ENCODE measurements around the gene TMEM72. TPM values are rescaled to one million over a fixed set of nuclear protein-coding genes. Genes with fewer than 3 reads are reported as not detected.

TMEM72 gene
- total and polyA plus RNA-seq, 3 donors from 2014 or later = 1.5 to 8.7 (median 3.0) TPM

DNA sequence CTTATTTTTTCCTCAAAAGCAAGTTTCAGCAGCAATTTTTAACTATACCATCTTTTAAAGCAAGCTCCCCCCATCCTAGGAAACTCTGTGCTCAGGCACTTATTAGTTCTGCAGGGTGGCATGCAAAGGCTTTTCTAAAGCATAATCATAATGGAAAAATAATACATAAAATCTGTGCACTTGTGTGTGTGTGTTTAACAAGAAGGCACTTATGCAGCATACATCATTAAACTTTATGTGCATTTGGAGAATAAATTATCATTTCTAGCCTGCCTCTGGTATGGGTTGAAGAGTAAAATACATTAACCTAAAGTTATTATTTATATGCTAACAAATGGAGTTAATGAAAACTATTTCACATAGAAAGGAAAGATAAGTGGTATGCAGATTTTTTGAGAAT is 42.9 kb downstream of the TMEM72 start:
- intact Hi-C loops (cut with DNase I; ENCODE audit: low total_unique reads) = no loop called here
- TF ChIP-seq POLR2A (IDR thresholded peaks at IDR 0.05) = no peak
- TF ChIP-seq, protein P1, sequence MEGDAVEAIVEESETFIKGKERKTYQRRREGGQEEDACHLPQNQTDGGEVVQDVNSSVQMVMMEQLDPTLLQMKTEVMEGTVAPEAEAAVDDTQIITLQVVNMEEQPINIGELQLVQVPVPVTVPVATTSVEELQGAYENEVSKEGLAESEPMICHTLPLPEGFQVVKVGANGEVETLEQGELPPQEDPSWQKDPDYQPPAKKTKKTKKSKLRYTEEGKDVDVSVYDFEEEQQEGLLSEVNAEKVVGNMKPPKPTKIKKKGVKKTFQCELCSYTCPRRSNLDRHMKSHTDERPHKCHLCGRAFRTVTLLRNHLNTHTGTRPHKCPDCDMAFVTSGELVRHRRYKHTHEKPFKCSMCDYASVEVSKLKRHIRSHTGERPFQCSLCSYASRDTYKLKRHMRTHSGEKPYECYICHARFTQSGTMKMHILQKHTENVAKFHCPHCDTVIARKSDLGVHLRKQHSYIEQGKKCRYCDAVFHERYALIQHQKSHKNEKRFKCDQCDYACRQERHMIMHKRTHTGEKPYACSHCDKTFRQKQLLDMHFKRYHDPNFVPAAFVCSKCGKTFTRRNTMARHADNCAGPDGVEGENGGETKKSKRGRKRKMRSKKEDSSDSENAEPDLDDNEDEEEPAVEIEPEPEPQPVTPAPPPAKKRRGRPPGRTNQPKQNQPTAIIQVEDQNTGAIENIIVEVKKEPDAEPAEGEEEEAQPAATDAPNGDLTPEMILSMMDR (IDR thresholded peaks at IDR 0.05) = no peak
- peaks cover 18% of the 10 kb centered on the region for H3K4me1 ChIP-seq

DNA sequence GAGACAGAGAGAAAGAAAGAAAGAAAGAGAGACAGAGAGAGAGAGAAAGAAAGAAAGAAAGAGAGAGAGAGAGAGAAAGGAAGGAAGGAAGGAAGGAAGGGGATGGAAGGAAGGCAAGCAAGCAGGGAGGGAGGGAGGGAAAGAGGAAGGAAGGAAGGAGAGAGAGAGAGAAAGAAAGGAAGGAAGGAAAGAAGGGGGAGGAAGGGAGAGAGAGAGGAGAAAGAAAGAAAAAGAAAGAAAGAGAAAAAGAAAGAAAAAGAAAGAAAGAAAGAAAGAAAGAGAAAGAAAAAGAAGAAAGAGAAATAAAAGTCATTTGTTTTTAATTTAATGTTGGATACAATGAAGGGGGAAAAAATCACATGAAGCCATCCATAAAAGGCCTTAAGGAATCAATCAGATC is 43.8 kb downstream of the TMEM72 start:
- DNase-seq = no peak
- H3K4me1 ChIP-seq = peaks cover 18% of the 10 kb centered on the region
- intact Hi-C loops (cut with DNase I; ENCODE audit: low total_unique reads) = no loop called here
- TF ChIP-seq, protein P1 (IDR thresholded peaks at IDR 0.05) = no peak
- no peak for TF ChIP-seq POLR2A (IDR thresholded peaks at IDR 0.05)
- no peak overlapping the region for H3K4me3 ChIP-seq
- no peaks in the 10 kb centered on the region for H3K9me3 ChIP-seq
- H3K27me3 ChIP-seq = no peaks in the 10 kb centered on the region
- no peak overlapping the region for H3K27ac ChIP-seq
- no peaks in the 10 kb centered on the region for H3K36me3 ChIP-seq (ENCODE audit: low read depth, missing control alignments)

More for the DNA sequence above, 42.9 kb downstream of the TMEM72 start:
- no peak overlapping the region for H3K4me3 ChIP-seq
- H3K27me3 ChIP-seq = no peaks in the 10 kb centered on the region
- DNase-seq = no peak
- H3K36me3 ChIP-seq (ENCODE audit: low read depth, missing control alignments) = no peaks in the 10 kb centered on the region
- no peaks in the 10 kb centered on the region for H3K9me3 ChIP-seq
- H3K27ac ChIP-seq = no peak overlapping the region

DNA sequence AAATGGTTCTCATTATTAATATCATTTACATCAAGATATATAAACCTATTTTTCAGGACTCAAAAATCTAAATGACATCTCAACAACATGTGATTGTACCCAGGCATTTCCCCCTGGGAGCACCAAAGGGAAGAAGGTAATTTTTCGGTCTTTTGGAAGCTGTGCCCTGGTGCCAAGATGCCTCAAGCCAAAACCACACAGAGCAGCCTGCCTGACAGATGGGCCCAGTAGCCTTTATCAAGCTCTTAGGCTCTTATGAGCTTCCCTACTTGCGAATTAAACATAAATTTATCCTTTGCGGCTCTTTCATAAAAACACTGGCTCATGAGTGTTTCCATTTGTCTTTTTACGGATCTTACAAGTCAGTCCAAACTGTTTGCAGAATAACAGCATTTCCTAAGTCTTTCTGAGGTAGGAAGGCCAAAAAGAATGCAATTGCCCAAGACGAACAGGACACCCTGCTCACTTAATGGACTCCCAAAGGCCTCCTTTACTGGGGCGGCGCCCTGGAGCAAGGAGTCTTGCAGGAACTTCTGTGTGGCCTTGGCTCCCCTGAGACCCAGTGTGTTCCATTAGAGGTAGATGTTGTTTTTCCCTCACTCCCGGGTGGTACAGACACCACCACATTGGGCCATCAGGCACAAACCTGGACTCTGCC is 44.4 kb downstream of the TMEM72 start:
- 70 to 76% methylated on average over 8 of the region's 8 CpGs for WGBS, 2 donors
- no peak for TF ChIP-seq POLR2A (IDR thresholded peaks at IDR 0.05)
- TF ChIP-seq, protein P1 (IDR thresholded peaks at IDR 0.05) = no peak
- peak; percentile 65 for DNase-seq
- peaks cover 18% of the 10 kb centered on the region for H3K4me1 ChIP-seq
- H3K4me3 ChIP-seq = no peak overlapping the region
- no peaks in the 10 kb centered on the region for H3K9me3 ChIP-seq
- no peaks in the 10 kb centered on the region for H3K27me3 ChIP-seq
- H3K36me3 ChIP-seq (ENCODE audit: low read depth, missing control alignments) = no peaks in the 10 kb centered on the region
- intact Hi-C loops (cut with DNase I; ENCODE audit: low total_unique reads) = no loop called here
- H3K27ac ChIP-seq = peak overlapping the region; percentile 47 to 83

DNA sequence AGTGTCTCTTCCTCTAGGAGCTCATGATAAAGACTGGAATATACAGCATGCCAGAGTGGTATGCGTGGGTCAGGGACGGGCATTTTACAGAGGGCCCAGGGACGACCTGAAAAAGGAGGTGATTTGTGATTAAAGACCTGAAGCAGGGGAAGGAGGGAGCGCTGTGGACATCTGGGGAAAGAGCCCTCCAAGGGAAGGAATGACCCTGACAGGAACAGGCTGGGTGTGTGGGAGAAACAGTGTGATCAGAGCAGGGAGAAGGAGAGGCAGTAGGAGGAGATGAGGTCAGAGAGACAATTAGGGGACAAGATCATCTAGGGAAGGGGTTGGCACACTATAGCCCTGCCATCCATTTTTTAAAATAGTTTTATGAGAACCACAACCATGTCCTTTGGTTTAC is 45.1 kb downstream of the TMEM72 start:
- DNase-seq = no peak
- intact Hi-C loops (cut with DNase I; ENCODE audit: low total_unique reads) = no loop called here
- peaks cover 22% of the 10 kb centered on the region for H3K4me1 ChIP-seq

More for the DNA sequence above, 45.1 kb downstream of the TMEM72 start:
- no peak for TF ChIP-seq POLR2A (IDR thresholded peaks at IDR 0.05)
- TF ChIP-seq, protein P1 (IDR thresholded peaks at IDR 0.05) = no peak
- Histone ChIP-seq H3K27ac (peak overlapping the region; percentile 47 to 83), H3K9me3 (no peaks in the 10 kb centered on the region), H3K4me3 (no peak overlapping the region), H3K27me3 (no peaks in the 10 kb centered on the region), H3K36me3 (ENCODE audit: low read depth, missing control alignments) (no peaks in the 10 kb centered on the region)
- 62 to 77% methylated on average over 4 of the region's 4 CpGs for WGBS, 2 donors

Measured in testis (tissue), 3 donors.